ENCODE measurements around the gene MRM2.

MRM2 gene

GRCh38 chr7:2254429-2255144 is 12.6 kb upstream of the MRM2 start:
- TF ChIP-seq CTCF (IDR thresholded peaks at IDR 0.05; ENCODE audit: control insufficient read depth, insufficient read depth, low read depth, low read length, missing control alignments): no peak
- DNase-seq (ENCODE audit: low read depth): no peak

GRCh38 chr7:2253525-2254244 is 11.7 kb upstream of the MRM2 start:
- H3K4me3 ChIP-seq (ENCODE audit: control insufficient read depth, low read depth, low read length): no peak overlapping the region
- no peak for TF ChIP-seq CTCF (IDR thresholded peaks at IDR 0.05; ENCODE audit: control insufficient read depth, insufficient read depth, low read depth, low read length, missing control alignments)
- no peak for DNase-seq (ENCODE audit: low read depth)

More at GRCh38 chr7:2254429-2255144, 12.6 kb upstream of the MRM2 start:
- H3K4me3 ChIP-seq (ENCODE audit: control insufficient read depth, low read depth, low read length): no peak overlapping the region

GRCh38 chr7:2253021-2253420 is 11.0 kb upstream of the MRM2 start:
- no peak overlapping the region for H3K4me3 ChIP-seq (ENCODE audit: control insufficient read depth, low read depth, low read length)
- no peak for DNase-seq (ENCODE audit: low read depth)
- TF ChIP-seq CTCF (IDR thresholded peaks at IDR 0.05; ENCODE audit: control insufficient read depth, insufficient read depth, low read depth, low read length, missing control alignments): no peak

GRCh38 chr7:2251841-2252771 is 10.1 kb upstream of the MRM2 start:
- H3K4me3 ChIP-seq (ENCODE audit: control insufficient read depth, low read depth, low read length): no peak overlapping the region
- TF ChIP-seq CTCF (IDR thresholded peaks at IDR 0.05; ENCODE audit: control insufficient read depth, insufficient read depth, low read depth, low read length, missing control alignments): no peak

GRCh38 chr7:2251381-2251780 is 9.4 kb upstream of the MRM2 start:
- DNase-seq (ENCODE audit: low read depth): no peak
- TF ChIP-seq CTCF (IDR thresholded peaks at IDR 0.05; ENCODE audit: control insufficient read depth, insufficient read depth, low read depth, low read length, missing control alignments): no peak
- H3K4me3 ChIP-seq (ENCODE audit: control insufficient read depth, low read depth, low read length): no peak overlapping the region

More at GRCh38 chr7:2251841-2252771, 10.1 kb upstream of the MRM2 start:
- no peak for DNase-seq (ENCODE audit: low read depth)

- no peak for DNase-seq (ENCODE audit: low read depth)
- no peak for TF ChIP-seq CTCF (IDR thresholded peaks at IDR 0.05; ENCODE audit: control insufficient read depth, insufficient read depth, low read depth, low read length, missing control alignments)
- H3K4me3 ChIP-seq (ENCODE audit: control insufficient read depth, low read depth, low read length): peak overlapping the region; percentile 37
These were observed 7.8 kb upstream of the MRM2 start for GRCh38 chr7:2249744-2250323.

Data from AG09309 (cell line).